ENCODE data around the gene COPB2. TPM values are rescaled to one million over a fixed set of nuclear protein-coding genes. Genes with fewer than 3 reads are reported as not detected.

Gene COPB2
- polyA plus RNA-seq, 3 donors = 45.3 to 66.5 (median 50.1) TPM

- no peak overlapping the region for H3K27ac ChIP-seq (ENCODE audit: low read depth, low read length)
- 87 to 91% (median 90%) methylated on average over 8 of the region's 8 CpGs for WGBS, 3 donors
Measured at GRCh38 chr3:139317660-139318430, 71.6 kb downstream of the COPB2 start.

GRCh38 chr3:139317215-139317614 is 72.2 kb downstream of the COPB2 start:
- H3K27ac ChIP-seq (ENCODE audit: low read depth, low read length) = no peak overlapping the region
- WGBS, 3 donors = 58 to 65% (median 64%) methylated on average over 6 of the region's 6 CpGs

GRCh38 chr3:139313921-139314320 is 75.5 kb downstream of the COPB2 start:
- 79 to 86% (median 85%) methylated on average over 5 of the region's 5 CpGs for WGBS, 3 donors
- H3K27ac ChIP-seq (ENCODE audit: low read depth, low read length) = no peak overlapping the region

GRCh38 chr3:139312959-139313358 is 76.5 kb downstream of the COPB2 start:
- WGBS, 3 donors = 87 to 94% (median 90%) methylated on average over 2 of the region's 2 CpGs

GRCh38 chr3:139312416-139312815 is 77.0 kb downstream of the COPB2 start:
- WGBS, 3 donors = 91 to 100% (median 92%) methylated on average over 1 of the region's 1 CpG
- no peak overlapping the region for H3K27ac ChIP-seq (ENCODE audit: low read depth, low read length)

More at GRCh38 chr3:139312959-139313358, 76.5 kb downstream of the COPB2 start:
- H3K27ac ChIP-seq (ENCODE audit: low read depth, low read length) = no peak overlapping the region

- H3K27ac ChIP-seq (ENCODE audit: low read depth, low read length) = no peak overlapping the region
- WGBS, 3 donors = 67 to 86% (median 79%) methylated on average over 1 of the region's 1 CpG
Measured at GRCh38 chr3:139311557-139311956, 77.9 kb downstream of the COPB2 start.

GRCh38 chr3:139310474-139310933 is 78.9 kb downstream of the COPB2 start:
- H3K27ac ChIP-seq (ENCODE audit: low read depth, low read length) = no peak overlapping the region
- 64 to 87% (median 69%) methylated on average over 8 of the region's 8 CpGs for WGBS, 3 donors

GRCh38 chr3:139309880-139310279 is 79.6 kb downstream of the COPB2 start:
- WGBS, 3 donors = 71 to 86% (median 79%) methylated on average over 4 of the region's 4 CpGs
- no peak overlapping the region for H3K27ac ChIP-seq (ENCODE audit: low read depth, low read length)

GRCh38 chr3:139309061-139309591 is 80.3 kb downstream of the COPB2 start:
- no peak overlapping the region for H3K27ac ChIP-seq (ENCODE audit: low read depth, low read length)
- WGBS, 3 donors = 50 to 89% (median 56%) methylated on average over 2 of the region's 2 CpGs

- WGBS, 3 donors = 49 to 86% (median 59%) methylated on average over 4 of the region's 4 CpGs
- no peak overlapping the region for H3K27ac ChIP-seq (ENCODE audit: low read depth, low read length)
Measured at GRCh38 chr3:139308560-139308959, 80.9 kb downstream of the COPB2 start.

GRCh38 chr3:139307601-139308555 is 81.6 kb downstream of the COPB2 start:
- no peak overlapping the region for H3K27ac ChIP-seq (ENCODE audit: low read depth, low read length)
- WGBS, 3 donors = 86 to 92% (median 91%) methylated on average over 6 of the region's 6 CpGs

Other genes starting within 250 kb of the COPB2 start
- 10 to 100 TPM; 38.5 to 46.2 (median 38.9) TPM for gene MRPS22, start 45.6 kb downstream of the COPB2 start, polyA plus RNA-seq
- under 1 TPM in 2 of 3 donors, not detected in 1; 0.37 to 0.52 TPM for gene RBP2, start 86.9 kb upstream of the COPB2 start, polyA plus RNA-seq
- 100 to 1,000 TPM in 2 of 3 donors, 10 to 100 TPM in 1; 14.0 to 361 (median 124) TPM for gene RBP1, start 150.1 kb upstream of the COPB2 start, polyA plus RNA-seq